H1 (cell line): Measurements from ENCODE around the gene UBE4B. TPM values are rescaled to one million over a fixed set of nuclear protein-coding genes. Genes with fewer than 3 reads are reported as not detected.

ENCODE experiments used
- CTCF ChIA-PET: fragments of 300-600 bp; sonication (Branson Sonifier 250); formaldehyde crosslinking; loops from one replicate; lab custom pipeline; 2021; ENCODE audit not compliant: partially characterized antibody; lab: Charles Lee
- POLR2A ChIA-PET: fragments of 300-600 bp; sonication (Branson Sonifier 250); formaldehyde crosslinking; loops from one replicate; lab custom pipeline; 2021; ENCODE audit warnings: inconsistent platforms; ENCODE audit not compliant: partially characterized antibody; lab: Charles Lee
- DNase-seq, 2 experiments: peaks; one replicate each; pipeline versions ENCODE4 v3.0.0 to v3.0.0-alpha.2; 2010 to 2022; ENCODE audit warnings: low spot score in 2 of 2, low read depth in 1 of 2, mixed read lengths in 1 of 2
- FAIRE-seq: peaks from 2 replicates; lab custom pipeline; 2011; peaks lifted over from hg19 to GRCh38; lab: Jason Lieb, UNC
- H2AFZ ChIP-seq: 2 replicates; pipeline ENCODE4 v1.8.1; 2012; ENCODE audit warnings: low read length, inconsistent platforms
- H2AK5ac ChIP-seq: 2 replicates; pipeline ENCODE4 v1.6.1; 2013; ENCODE audit warnings: low read depth, low read length
- H2BK120ac ChIP-seq: replicated peaks from 2 replicates; pipeline ENCODE3; 2013; ENCODE audit warnings: low read depth, low read length, inconsistent platforms
- H2BK12ac ChIP-seq: 2 replicates; pipeline ENCODE4 v1.6.1; 2013; ENCODE audit warnings: low read depth, low read length
- H2BK15ac ChIP-seq: 2 replicates; pipeline ENCODE4 v1.6.1; 2013; ENCODE audit warnings: low read length
- H2BK20ac ChIP-seq: 2 replicates; pipeline ENCODE4 v1.6.1; 2013; ENCODE audit warnings: low read length
- H2BK5ac ChIP-seq: 2 replicates; pipeline ENCODE4 v1.6.1; 2013; ENCODE audit warnings: low read depth, low read length
- H3K14ac ChIP-seq: 2 replicates; pipeline ENCODE4 v1.6.1; 2013; ENCODE audit warnings: inconsistent platforms; ENCODE audit not compliant: insufficient read length
- H3K18ac ChIP-seq: 2 replicates; pipeline ENCODE4 v1.6.1; 2013; ENCODE audit warnings: low read length; ENCODE audit errors: extremely low read depth
- H3K23ac ChIP-seq: 2 replicates; pipeline ENCODE4 v1.6.1; 2013; ENCODE audit warnings: inconsistent platforms; ENCODE audit not compliant: insufficient read length
- H3K23me2 ChIP-seq: 2 replicates; pipeline ENCODE4 v1.6.1; 2013; ENCODE audit warnings: low read depth, low read length
- H3K27ac ChIP-seq: 2 replicates; pipeline ENCODE4 v1.6.1; 2011; ENCODE audit warnings: low read depth, low read length, inconsistent platforms
- H3K27me3 ChIP-seq, 4 experiments: replicated peaks in 1 of 4; 1 replicate in 1 of 4; 2 replicates in 3 of 4; pipeline versions ENCODE4 v1.6.1 to v1.8.1; 2011 to 2013; ENCODE audit warnings: low read length in 3 of 4, mild to moderate bottlenecking in 3 of 4, inconsistent platforms in 2 of 4, mixed read lengths in 2 of 4, moderate library complexity in 1 of 4; ENCODE audit not compliant: control insufficient read depth in 3 of 4, insufficient read depth in 3 of 4; ENCODE audit errors: extremely low read depth in 1 of 4
- H3K36me3 ChIP-seq, 4 experiments: 2 replicates each; pipeline versions ENCODE4 v1.6.1 to v1.8.1; 2011 to 2013; ENCODE audit warnings: mild to moderate bottlenecking in 4 of 4, low read length in 3 of 4, moderate library complexity in 2 of 4, control low read depth in 1 of 4, inconsistent platforms in 1 of 4; ENCODE audit not compliant: insufficient read depth in 4 of 4, control insufficient read depth in 2 of 4
- H3K4ac ChIP-seq: replicated peaks from 2 replicates; pipeline ENCODE3; 2013; ENCODE audit warnings: low read length, low read depth, mixed read lengths, inconsistent platforms; ENCODE audit not compliant: insufficient read length
- H3K4me1 ChIP-seq, 4 experiments: replicated peaks in 1 of 4; 1 replicate in 1 of 4; 2 replicates in 3 of 4; pipeline versions ENCODE4 v1.6.1 to v1.8.1; 2011 to 2013; ENCODE audit warnings: low read length in 3 of 4, inconsistent platforms in 2 of 4, mixed read lengths in 1 of 4; ENCODE audit not compliant: insufficient read depth in 4 of 4, control insufficient read depth in 3 of 4
- H3K4me2 ChIP-seq, 2 experiments: 2 replicates each; pipeline versions ENCODE4 v1.6.1 to v1.8.1; 2011 to 2013; ENCODE audit warnings: low read depth in 2 of 2, low read length in 2 of 2, control low read depth in 1 of 2, inconsistent platforms in 1 of 2, mild to moderate bottlenecking in 1 of 2; ENCODE audit not compliant: insufficient read depth in 1 of 2
- H3K4me3 ChIP-seq, 4 experiments: fragments of 200-600, 300-600 bp in 1 of 4; sonication (generic), shearing (Covaris generic), sonication (Bioruptor Twin) in 1 of 4; 2 replicates each; pipeline versions ENCODE4 v1.5.1 to v1.8.1; 2011 to 2016; ENCODE audit warnings: low read length in 4 of 4, low read depth in 3 of 4, control low read depth in 2 of 4, inconsistent platforms in 2 of 4, mild to moderate bottlenecking in 2 of 4, mixed read lengths in 1 of 4, moderate library complexity in 1 of 4; ENCODE audit not compliant: insufficient read depth in 2 of 4; ENCODE audit errors: extremely low read depth in 1 of 4
- H3K56ac ChIP-seq: replicated peaks from 2 replicates; pipeline ENCODE3; 2013; ENCODE audit warnings: low read depth, mild to moderate bottlenecking, mixed read lengths, low read length, inconsistent platforms; ENCODE audit not compliant: insufficient read length
- H3K79me1 ChIP-seq: 2 replicates; pipeline ENCODE4 v1.6.1; 2013; ENCODE audit warnings: low read depth, low read length, control low read depth
- H3K79me2 ChIP-seq, 2 experiments: 2 replicates each; pipeline versions ENCODE4 v1.6.1 to v1.8.1; 2012 to 2013; ENCODE audit warnings: low read length in 2 of 2, mild to moderate bottlenecking in 2 of 2, inconsistent platforms in 1 of 2; ENCODE audit not compliant: insufficient read depth in 2 of 2, control insufficient read depth in 1 of 2
- H3K9ac ChIP-seq, 4 experiments: replicated peaks in 1 of 4; 1 replicate in 1 of 4; 2 replicates in 3 of 4; pipeline versions ENCODE4 v1.6.1 to v1.8.1; 2011 to 2013; ENCODE audit warnings: low read depth in 3 of 4, low read length in 3 of 4, control low read depth in 2 of 4, mild to moderate bottlenecking in 2 of 4, moderate library complexity in 2 of 4, inconsistent platforms in 1 of 4; ENCODE audit errors: extremely low read depth in 1 of 4
- H3K9me3 ChIP-seq, 2 experiments: 2 replicates each; pipeline versions ENCODE4 v1.6.1 to v1.8.1; 2012 to 2013; ENCODE audit warnings: mild to moderate bottlenecking in 2 of 2, moderate library complexity in 2 of 2, control low read depth in 1 of 2, inconsistent platforms in 1 of 2, low read depth in 1 of 2, low read length in 1 of 2, mixed read lengths in 1 of 2; ENCODE audit not compliant: insufficient read depth in 2 of 2
- H4K20me1 ChIP-seq, 2 experiments: replicated peaks in 1 of 2; 2 replicates each; pipeline versions ENCODE3 to v1.8.1; 2011 to 2013; ENCODE audit warnings: inconsistent platforms in 2 of 2, low read length in 2 of 2, mild to moderate bottlenecking in 1 of 2; ENCODE audit not compliant: insufficient read depth in 2 of 2, control insufficient read depth in 1 of 2
- H4K5ac ChIP-seq: 2 replicates; pipeline ENCODE4 v1.6.1; 2013; ENCODE audit warnings: low read length, low read depth, mixed read lengths, inconsistent platforms; ENCODE audit not compliant: insufficient read length
- H4K8ac ChIP-seq: 2 replicates; pipeline ENCODE4 v1.8.0; 2013; ENCODE audit warnings: mild to moderate bottlenecking, moderate library complexity, low read length, inconsistent platforms; ENCODE audit not compliant: insufficient read depth; ENCODE audit errors: extremely low read depth
- H4K91ac ChIP-seq: replicated peaks from 2 replicates; pipeline ENCODE3; 2013; ENCODE audit warnings: low read length, mixed read lengths, inconsistent platforms; ENCODE audit not compliant: insufficient read length
- ATF3 ChIP-seq: IDR thresholded peaks from 2 replicates; pipeline ENCODE4 v1.6.1; 2011; ENCODE audit warnings: low read depth, mild to moderate bottlenecking, low read length; ENCODE audit not compliant: insufficient read depth
- CBX8 ChIP-seq: fragments of 300-800, 300-1000 bp; sonication (generic); IDR thresholded peaks from 2 replicates; pipeline ENCODE4 v1.7.1; 2016; ENCODE audit warnings: low read depth, low read length, borderline replicate concordance
- CTCF ChIP-seq, 3 experiments: IDR thresholded peaks; 1 replicate in 2 of 3; 2 replicates in 1 of 3; pipeline versions ENCODE4 v1.5.1 to v1.6.1; 2011; ENCODE audit warnings: low read length in 3 of 3, mild to moderate bottlenecking in 3 of 3, inconsistent platforms in 2 of 3, low read depth in 1 of 3, moderate library complexity in 1 of 3; ENCODE audit not compliant: insufficient read depth in 1 of 3; ENCODE audit errors: control extremely low read depth in 1 of 3
- GABPA ChIP-seq: IDR thresholded peaks from 2 replicates; pipeline ENCODE4 v1.6.1; 2011; ENCODE audit warnings: mild to moderate bottlenecking, low read length, moderate library complexity, borderline replicate concordance; ENCODE audit not compliant: insufficient read depth
- RAD21 ChIP-seq, 2 experiments: IDR thresholded peaks in 1 of 2; conservative IDR thresholded peaks in 1 of 2; 2 replicates each; pipeline ENCODE4 v1.6.1; 2011; ENCODE audit warnings: low read depth in 2 of 2, low read length in 2 of 2, improper control_type of control experiment in 1 of 2, inconsistent platforms in 1 of 2, mild to moderate bottlenecking in 1 of 2, moderate library complexity in 1 of 2
- SAP30 ChIP-seq: fragments of 300-600 bp; sonication (generic); IDR thresholded peaks from 2 replicates; pipeline ENCODE4 v1.7.1; 2012; ENCODE audit warnings: low read length, moderate library complexity, mild to moderate bottlenecking, inconsistent platforms; ENCODE audit not compliant: insufficient read depth, insufficient replicate concordance
- TBP ChIP-seq: IDR thresholded peaks from 2 replicates; pipeline ENCODE4 v1.6.1; 2011; ENCODE audit warnings: low read depth, low read length, improper control_type of control experiment
- YY1 ChIP-seq: IDR thresholded peaks from 2 replicates; pipeline ENCODE4 v1.6.1; 2011; ENCODE audit warnings: low read depth, mild to moderate bottlenecking, low read length
- WGBS, 2 experiments: shearing (Covaris generic) in 1 of 2; methylation state at CpG; one replicate each; pipeline versions ENCODE4 v1.1.6 to v1.1.7; 2013 to 2015; ENCODE audit warnings: low lambda C conversion rate in 2 of 2, mixed read lengths in 2 of 2, inconsistent platforms in 1 of 2, low coverage in 1 of 2, missing lambda C conversion rate in 1 of 2; ENCODE audit not compliant: insufficient replicate concordance in 2 of 2, insufficient coverage in 1 of 2, insufficient read length in 1 of 2; ENCODE audit errors: extremely low coverage in 1 of 2, missing lambda C conversion rate in 1 of 2; 5-methylcytosine and 5-hydroxymethylcytosine counted together
- polyA plus RNA-seq, 7 experiments: library from polyadenylated mRNA; depleted of rRNA in 3 of 7; stranded (reverse) in 5 of 7; unstranded in 2 of 7; fragments of >200 nt in 5 of 7; fragments of 200-250 nt in 2 of 7; gene quantifications; 1 replicate in 5 of 7; 2 replicates in 1 of 7; 4 replicates in 1 of 7; pipeline versions ENCODE4 v1.2.1 to v1.2.3, GENCODE V29; 2011 to 2013; ENCODE audit warnings: missing spikeins in 2 of 7, mixed read lengths in 2 of 7
- total RNA-seq: library from RNA; stranded (reverse); fragmentation: NEBNext Ultra II Directional; extraction: Animal tissue kit (Norgen Biotek cat#: 25700); gene quantifications from 2 replicates; pipeline ENCODE4 v1.2.1, GENCODE V29; 2021

The UBE4B gene
- total and polyA plus RNA-seq, 2 of the 8 experiments (the other 6 are each of a cell fraction or from before 2014, with no cell fraction given), result 24.5 to 90.1 TPM

- POLR2A ChIA-PET, result interaction anchor here (1.9 kb wide), 1 partner anchor 14 kb away, joined by 6 read pairs; the partner anchor contains the start of gene UBE4B
- CTCF ChIA-PET, result interaction anchor here (0.6 to 4.0 kb wide), 9 partner anchors 9 to 179 kb away, joined by 3 to 16 read pairs (median 3); partner anchors contain the start of gene UBE4B
- no peak for TF ChIP-seq CBX8
- no peak for TF ChIP-seq YY1
- TF ChIP-seq RAD21 (IDR thresholded peaks at IDR 0.05 in 1 of 2, conservative IDR thresholded peaks at IDR 0.05 in 1 of 2; ENCODE audit: low read depth in 2 of 2, low read length in 2 of 2), result no peak
- no peak for TF ChIP-seq GABPA
- no peak for TF ChIP-seq SAP30
- no peak for TF ChIP-seq CTCF (IDR thresholded peaks at IDR 0.05; ENCODE audit: control extremely low read depth in 1 of 3, insufficient read depth in 1 of 3, low read depth in 1 of 3, low read length in 3 of 3)
- no peak for TF ChIP-seq ATF3
- no peak for TF ChIP-seq TBP
Measured at GRCh38 chr1:10046356-10047085, 13.8 kb downstream of the UBE4B start.

More at GRCh38 chr1:10046356-10047085, 13.8 kb downstream of the UBE4B start:
- Histone ChIP-seq H2BK15ac (no peak overlapping the region), H3K79me1 (peaks cover 24% of the 10 kb centered on the region), H4K20me1 (peaks cover 2 to 7% of the 10 kb centered on the region in 2 experiments), H3K23me2 (no peaks in the 10 kb centered on the region), H3K79me2 (peaks cover 5 to 94% of the 10 kb centered on the region in 2 experiments), H3K4ac (no peak overlapping the region), H3K27ac (no peak overlapping the region), H3K14ac (no peak overlapping the region), H3K36me3 (no peaks in the 10 kb centered on the region; a peak in 2 of 8 replicates), H3K4me2 (peak overlapping the region in 1 of 2 experiments; percentile 6; a peak in 1 of 4 replicates), H3K18ac (no peak overlapping the region), H2BK5ac (no peak overlapping the region), H3K23ac (no peak overlapping the region), H3K9ac (no peak overlapping the region), H3K56ac (no peak overlapping the region), H3K4me1 (peaks cover 2 to 10% (median 8%) of the 10 kb centered on the region in 4 experiments; a peak in 3 of 7 replicates), H2BK12ac (no peak overlapping the region), H3K27me3 (no peaks in the 10 kb centered on the region), H3K4me3 (no peak overlapping the region), H2AFZ (no peak overlapping the region), H2AK5ac (no peak overlapping the region), H2BK120ac (no peak overlapping the region), H3K9me3 (no peaks in the 10 kb centered on the region), H2BK20ac (no peak overlapping the region), H4K91ac (no peak overlapping the region), H4K8ac (no peak overlapping the region), H4K5ac (no peak overlapping the region)
- WGBS, 2 experiments, result 88% methylated on average over 8 of the region's 8 CpGs; no CpG with 5 or more reads in 1 of the 2 experiments
- DNase-seq (no peak), FAIRE-seq (no peak)
